Smooth muscle cell (in vitro differentiated cells): ENCODE measurements around the gene RTL5. TPM values are rescaled to one million over a fixed set of nuclear protein-coding genes. Genes with fewer than 3 reads are reported as not detected.

ENCODE experiments used
- DNase-seq: peaks from one replicate; lab custom pipeline; 2025; ENCODE audit not compliant: unreplicated experiment; lab: John Stamatoyannopoulos, UW
- H2AFZ ChIP-seq: fragments of 200-600 bp; sonication (generic); 2 replicates; pipeline ENCODE4 v1.6.0; 2016; ENCODE audit warnings: antibody characterized with exemption, low read depth, mild to moderate bottlenecking
- H3F3A ChIP-seq: fragments of 200-600 bp; sonication (generic); 2 replicates; pipeline ENCODE4 v1.6.0; 2017; ENCODE audit warnings: antibody characterized with exemption, low read depth
- H3K27ac ChIP-seq: fragments of 200-600 bp; sonication (generic); 2 replicates; pipeline ENCODE4 v1.5.1; 2016; ENCODE audit warnings: low read depth, mild to moderate bottlenecking
- H3K27me3 ChIP-seq: fragments of 200-600 bp; sonication (generic); 2 replicates; pipeline ENCODE4 v1.6.1; 2016; ENCODE audit warnings: low read depth, mild to moderate bottlenecking
- H3K36me3 ChIP-seq: fragments of 200-600 bp; sonication (generic); 2 replicates; pipeline ENCODE4 v1.5.1; 2016; ENCODE audit warnings: low read depth
- H3K4me1 ChIP-seq: fragments of 200-600 bp; sonication (generic); 2 replicates; pipeline ENCODE4 v1.5.1; 2016; ENCODE audit warnings: low read depth
- H3K4me2 ChIP-seq: fragments of 200-600 bp; sonication (generic); 2 replicates; pipeline ENCODE4 v1.6.0; 2016; ENCODE audit warnings: mild to moderate bottlenecking
- H3K4me3 ChIP-seq: fragments of 200-600 bp; sonication (generic); 2 replicates; pipeline ENCODE4 v1.5.1; 2016; ENCODE audit warnings: mild to moderate bottlenecking
- H3K79me2 ChIP-seq: fragments of 200-600 bp; sonication (generic); 2 replicates; pipeline ENCODE4 v1.6.0; 2016; ENCODE audit warnings: low read depth, mild to moderate bottlenecking
- H3K9ac ChIP-seq: fragments of 200-600 bp; sonication (generic); 2 replicates; pipeline ENCODE4 v1.6.0; 2016; ENCODE audit warnings: low read depth
- H3K9me3 ChIP-seq: fragments of 200-600 bp; sonication (generic); replicated peaks from 2 replicates; pipeline ENCODE4 v1.5.1; 2016; ENCODE audit warnings: low read depth
- H4K20me1 ChIP-seq: fragments of 200-600 bp; sonication (generic); 2 replicates; pipeline ENCODE4 v1.6.0; 2016; ENCODE audit warnings: low read depth
- CTCF ChIP-seq: fragments of 200-600 bp; sonication (generic); IDR thresholded peaks from 2 replicates; pipeline ENCODE4 v1.5.1; 2017; ENCODE audit warnings: borderline replicate concordance, mild to moderate bottlenecking, antibody characterized with exemption; ENCODE audit not compliant: insufficient read depth, poor library complexity, severe bottlenecking
- WGBS: methylation state at CpG from one replicate; pipeline ENCODE4 v1.1.7; 2016; ENCODE audit warnings: low lambda C conversion rate; 5-methylcytosine and 5-hydroxymethylcytosine counted together
- polyA plus RNA-seq: library from polyadenylated mRNA; unstranded; fragments of >200 nt; fragmentation: Nextera tagmentation; extraction: Ambion mirVana; gene quantifications from 2 replicates; pipeline ENCODE4 v1.2.1, GENCODE V29; 2016
- total RNA-seq: library from RNA; depleted of rRNA; stranded (reverse); fragments of >200 nt; gene quantifications from 2 replicates; pipeline ENCODE4 v1.2.3, GENCODE V29; 2014

The RTL5 gene
- total and polyA plus RNA-seq, 2 experiments from 2014 or later, result 3.1 to 3.6 TPM

- Histone ChIP-seq H3K9me3 (no peaks in the 10 kb centered on the region), H3K4me2 (no peak overlapping the region), H3K27me3 (no peaks in the 10 kb centered on the region), H3K4me1 (no peaks in the 10 kb centered on the region), H3K4me3 (no peak overlapping the region), H3K79me2 (no peaks in the 10 kb centered on the region), H3K36me3 (no peaks in the 10 kb centered on the region), H3K27ac (no peak overlapping the region), H2AFZ (no peak overlapping the region), H3F3A (no peaks in the 10 kb centered on the region), H4K20me1 (no peaks in the 10 kb centered on the region), H3K9ac (no peak overlapping the region)
- TF ChIP-seq CTCF, result no peak
- no peak for DNase-seq
- WGBS, result 54% methylated on average over 3 of the region's 3 CpGs
Observed at GRCh38 chrX:72097098-72097497, 34.6 kb downstream of the RTL5 start.

- 76% methylated on average over 2 of the region's 2 CpGs for WGBS
- TF ChIP-seq CTCF, result no peak
- no peaks in the 10 kb centered on the region for H3K27me3 ChIP-seq
- H3K27ac ChIP-seq, result no peak overlapping the region
- H3K4me1 ChIP-seq, result no peaks in the 10 kb centered on the region
- no peak overlapping the region for H3K9ac ChIP-seq
- no peaks in the 10 kb centered on the region for H3K36me3 ChIP-seq
- H3F3A ChIP-seq, result no peaks in the 10 kb centered on the region
- no peak overlapping the region for H2AFZ ChIP-seq
- no peaks in the 10 kb centered on the region for H3K79me2 ChIP-seq
- no peaks in the 10 kb centered on the region for H4K20me1 ChIP-seq
- H3K4me2 ChIP-seq, result no peak overlapping the region
- no peak for DNase-seq
- no peak overlapping the region for H3K4me3 ChIP-seq
- H3K9me3 ChIP-seq, result no peaks in the 10 kb centered on the region
Observed at GRCh38 chrX:72095370-72095769, 36.3 kb downstream of the RTL5 start.

GRCh38 chrX:72094894-72095293 is 36.8 kb downstream of the RTL5 start:
- Histone ChIP-seq H3K36me3 (no peaks in the 10 kb centered on the region), H3K9me3 (no peaks in the 10 kb centered on the region), H2AFZ (no peak overlapping the region), H3K79me2 (no peaks in the 10 kb centered on the region), H3K27me3 (no peaks in the 10 kb centered on the region), H3K9ac (no peak overlapping the region), H3K4me1 (no peaks in the 10 kb centered on the region), H3K27ac (no peak overlapping the region), H3K4me2 (no peak overlapping the region), H3F3A (no peaks in the 10 kb centered on the region), H4K20me1 (no peaks in the 10 kb centered on the region), H3K4me3 (no peak overlapping the region)
- WGBS, result 56% methylated on average over 4 of the region's 4 CpGs
- DNase-seq, result no peak
- TF ChIP-seq CTCF, result no peak

- WGBS, result 73% methylated on average over 3 of the region's 3 CpGs
- H3K79me2 ChIP-seq, result no peaks in the 10 kb centered on the region
- no peak overlapping the region for H3K9ac ChIP-seq
- no peak overlapping the region for H3K4me3 ChIP-seq
- no peak overlapping the region for H3K27ac ChIP-seq
- no peaks in the 10 kb centered on the region for H3K27me3 ChIP-seq
- H3F3A ChIP-seq, result no peaks in the 10 kb centered on the region
- DNase-seq, result no peak
- no peak for TF ChIP-seq CTCF
- no peaks in the 10 kb centered on the region for H3K36me3 ChIP-seq
- H4K20me1 ChIP-seq, result no peaks in the 10 kb centered on the region
- no peak overlapping the region for H2AFZ ChIP-seq
- H3K4me1 ChIP-seq, result no peaks in the 10 kb centered on the region
- H3K4me2 ChIP-seq, result no peak overlapping the region
- H3K9me3 ChIP-seq, result no peaks in the 10 kb centered on the region
Observed at GRCh38 chrX:72089254-72089653, 42.5 kb downstream of the RTL5 start.
